ENCODE data around the gene ACO2. TPM values are rescaled to one million over a fixed set of nuclear protein-coding genes. Genes with fewer than 3 reads are reported as not detected.
A peak's percentile ranks its signal among the peaks of the same experiment; 100 is the strongest.

ACO2 gene
- total RNA-seq, 6 donors from 2014 or later = 51.3 to 102 (median 83.4) TPM

DNA sequence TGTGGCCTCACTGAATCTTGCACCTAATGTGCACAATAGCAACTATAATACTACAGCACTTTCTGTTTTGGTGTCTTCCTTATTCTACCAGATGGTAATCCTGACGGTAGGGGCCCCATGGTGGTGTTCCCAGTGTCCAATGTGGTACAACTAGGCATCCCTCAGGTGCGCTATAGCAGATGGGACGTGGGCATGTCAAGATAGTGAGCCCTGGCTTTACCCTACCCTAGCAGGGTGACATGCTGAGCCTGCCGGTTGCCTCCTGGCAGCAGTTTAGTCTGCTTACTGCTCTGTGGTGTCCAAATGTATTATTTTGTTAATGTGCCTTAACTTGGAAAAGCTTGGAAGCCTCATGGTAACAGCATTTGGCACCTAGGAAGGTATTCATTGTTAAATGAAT is 19.2 kb downstream of the ACO2 start:
- no peaks in the 10 kb centered on the region for H3K36me3 ChIP-seq
- no peaks in the 10 kb centered on the region for H3K27me3 ChIP-seq
- no peak for DNase-seq
- H3K4me1 ChIP-seq = peaks cover 14 to 46% (median 26%) of the 10 kb centered on the region in 4 donors
- 82 to 92% methylated on average over 4 of the region's 4 CpGs for WGBS, 2 donors
- no peak overlapping the region for H3K27ac ChIP-seq
- no peak for TF ChIP-seq EP300 (IDR thresholded peaks at IDR 0.05)
- no peak for TF ChIP-seq POLR2AphosphoS5 (IDR thresholded peaks at IDR 0.05)
- no peak for TF ChIP-seq CTCF (IDR thresholded peaks at IDR 0.05)
- no peak for TF ChIP-seq POLR2A (IDR thresholded peaks at IDR 0.05)
- H3K4me3 ChIP-seq = no peak overlapping the region
- ATAC-seq (ENCODE audit: low FRiP score in 2 of 2) = no peak
- H3K9me3 ChIP-seq = no peaks in the 10 kb centered on the region

- H3K27ac ChIP-seq = no peak overlapping the region
- ATAC-seq (ENCODE audit: low FRiP score in 2 of 2) (no peak), DNase-seq (no peak)
- 84 to 97% methylated on average over 3 of the region's 3 CpGs for WGBS, 2 donors
- H3K27me3 ChIP-seq = no peaks in the 10 kb centered on the region
- H3K9me3 ChIP-seq = no peaks in the 10 kb centered on the region
- H3K4me3 ChIP-seq = no peak overlapping the region
- TF ChIP-seq EP300 (IDR thresholded peaks at IDR 0.05) (no peak), POLR2A (IDR thresholded peaks at IDR 0.05) (no peak), CTCF (IDR thresholded peaks at IDR 0.05) (no peak), POLR2AphosphoS5 (IDR thresholded peaks at IDR 0.05) (no peak)
- H3K36me3 ChIP-seq = no peaks in the 10 kb centered on the region
- H3K4me1 ChIP-seq = peaks cover 14 to 46% (median 26%) of the 10 kb centered on the region in 4 donors
Observed at GRCh38 chr22:41488596-41489385, 19.9 kb downstream of the ACO2 start.

GRCh38 chr22:41491374-41492100 is 22.6 kb downstream of the ACO2 start:
- peaks cover 14 to 39% (median 23%) of the 10 kb centered on the region in 4 donors for H3K4me1 ChIP-seq
- H3K27ac ChIP-seq = peak overlapping the region in 2 of 4 donors; percentile 21 to 53
- WGBS, 2 donors = 69 to 72% methylated on average over 5 of the region's 5 CpGs
- H3K36me3 ChIP-seq = peaks cover 0 to 9% (median 0%) of the 10 kb centered on the region in 4 donors
- TF ChIP-seq EP300 (IDR thresholded peaks at IDR 0.05) (no peak), POLR2A (IDR thresholded peaks at IDR 0.05) (no peak), CTCF (IDR thresholded peaks at IDR 0.05) (no peak), POLR2AphosphoS5 (IDR thresholded peaks at IDR 0.05) (no peak)
- H3K27me3 ChIP-seq = no peaks in the 10 kb centered on the region
- ATAC-seq (ENCODE audit: low FRiP score in 2 of 2) = no peak
- DNase-seq = no peak
- H3K9me3 ChIP-seq = no peaks in the 10 kb centered on the region
- no peak overlapping the region for H3K4me3 ChIP-seq

- TF ChIP-seq POLR2AphosphoS5 (IDR thresholded peaks at IDR 0.05) = no peak
- no peak for TF ChIP-seq CTCF (IDR thresholded peaks at IDR 0.05)
- TF ChIP-seq EP300 (IDR thresholded peaks at IDR 0.05) = no peak
- no peak for TF ChIP-seq POLR2A (IDR thresholded peaks at IDR 0.05)
- no peak overlapping the region for H3K4me3 ChIP-seq
- peaks cover 4 to 49% (median 31%) of the 10 kb centered on the region in 4 donors for H3K36me3 ChIP-seq
- no peaks in the 10 kb centered on the region for H3K27me3 ChIP-seq
- H3K27ac ChIP-seq = no peak overlapping the region
- ATAC-seq (ENCODE audit: low FRiP score in 2 of 2) = peak in 1 of 2 donors; percentile 26
- 69 to 90% methylated on average over 6 of the region's 6 CpGs for WGBS, 2 donors
- DNase-seq = no peak
- H3K4me1 ChIP-seq = peaks cover 0 to 8% (median 1%) of the 10 kb centered on the region in 4 donors
- no peaks in the 10 kb centered on the region for H3K9me3 ChIP-seq
Observed at GRCh38 chr22:41498303-41498835, 29.5 kb downstream of the ACO2 start.

Data from upper lobe of left lung (tissue), 6 donors.